ENCODE measurements around the gene NPM1.
A peak's percentile ranks its signal among the peaks of the same experiment; 100 is the strongest.
"Not testable (repeated sequence)": the region's sequence is repeated elsewhere in the genome, so short reads cannot be mapped to it uniquely, and the experiment has no call there.

NPM1 gene

GRCh38 chr5:171387345-171387969 lies at the start of gene NPM1:
Gene NPM1 (plus strand): TSS chr5:171387849. CDS start chr5:171387949, 100 bp downstream.
- DNase-seq (ENCODE audit: low read depth in 2 of 2), result peak; percentile 94 to 96

- no peak for DNase-seq (ENCODE audit: low read depth in 2 of 2)
Observed at GRCh38 chr5:171340042-171340441, 47.6 kb upstream of the NPM1 start.

GRCh38 chr5:171340491-171340890 lies 47.2 kb upstream of the NPM1 start:
- DNase-seq (ENCODE audit: low read depth in 2 of 2), result no peak

GRCh38 chr5:171342362-171343111 lies 45.1 kb upstream of the NPM1 start:
- DNase-seq (ENCODE audit: low read depth in 2 of 2), result peak in 1 of 2 donors; percentile 4

GRCh38 chr5:171344936-171345608 lies 42.6 kb upstream of the NPM1 start:
- no peak for DNase-seq (ENCODE audit: low read depth in 2 of 2)

- no peak for DNase-seq (ENCODE audit: low read depth in 2 of 2)
Observed at GRCh38 chr5:171351536-171352073, 36.0 kb upstream of the NPM1 start.

- DNase-seq (ENCODE audit: low read depth in 2 of 2), result peak; percentile 3 to 25
Observed at GRCh38 chr5:171355302-171355724, 32.3 kb upstream of the NPM1 start.

GRCh38 chr5:171357843-171358242 lies 29.8 kb upstream of the NPM1 start:
- no peak for DNase-seq (ENCODE audit: low read depth in 2 of 2)

- DNase-seq (ENCODE audit: low read depth in 2 of 2), result not testable (repeated sequence)
Observed at GRCh38 chr5:171361151-171361550, 26.5 kb upstream of the NPM1 start.

- not testable (repeated sequence) for DNase-seq (ENCODE audit: low read depth in 2 of 2)
Observed at GRCh38 chr5:171363249-171363648, 24.4 kb upstream of the NPM1 start.

GRCh38 chr5:171363846-171364245 lies 23.8 kb upstream of the NPM1 start:
- no peak for DNase-seq (ENCODE audit: low read depth in 2 of 2)

- DNase-seq (ENCODE audit: low read depth in 2 of 2), result no peak
Observed at GRCh38 chr5:171365351-171365750, 22.3 kb upstream of the NPM1 start.

- DNase-seq (ENCODE audit: low read depth in 2 of 2), result no peak
Observed at GRCh38 chr5:171366645-171367044, 21.0 kb upstream of the NPM1 start.

- DNase-seq (ENCODE audit: low read depth in 2 of 2), result no peak
Observed at GRCh38 chr5:171367424-171368370, 20.0 kb upstream of the NPM1 start.

GRCh38 chr5:171369056-171369455 lies 18.6 kb upstream of the NPM1 start:
- DNase-seq (ENCODE audit: low read depth in 2 of 2), result no peak

- no peak for DNase-seq (ENCODE audit: low read depth in 2 of 2)
Observed at GRCh38 chr5:171369898-171370297, 17.8 kb upstream of the NPM1 start.

- not testable (repeated sequence) for DNase-seq (ENCODE audit: low read depth in 2 of 2)
Observed at GRCh38 chr5:171370881-171371280, 16.8 kb upstream of the NPM1 start.

GRCh38 chr5:171371326-171371725 lies 16.3 kb upstream of the NPM1 start:
- no peak for DNase-seq (ENCODE audit: low read depth in 2 of 2)

GRCh38 chr5:171379961-171380360 lies 7.7 kb upstream of the NPM1 start:
- no peak for DNase-seq (ENCODE audit: low read depth in 2 of 2)

- not testable (repeated sequence) for DNase-seq (ENCODE audit: low read depth in 2 of 2)
Observed at GRCh38 chr5:171384416-171384815, 3.2 kb upstream of the NPM1 start.

GRCh38 chr5:171384999-171385398 lies 2.6 kb upstream of the NPM1 start:
- not testable (repeated sequence) for DNase-seq (ENCODE audit: low read depth in 2 of 2)

Measured in stimulated activated CD4-positive, alpha-beta T cell treated with anti-CD3 and anti-CD28 coated beads, Interleukin-4, amount 100 ng/mL, for 48 hours (primary cell).